Progenitor cell of endocrine pancreas (in vitro differentiated cells): ENCODE results near the gene FAM83F. TPM values are rescaled to one million over a fixed set of nuclear protein-coding genes. Genes with fewer than 3 reads are reported as not detected.

Experiments
- DNase-seq: peaks from one replicate; pipeline ENCODE4 v3.0.0; 2021; ENCODE audit warnings: low spot score; ENCODE audit not compliant: unreplicated experiment
- H3K27ac Mint-ChIP-seq: 2 replicates; pipeline ENCODE4 v1.8.0; 2021; ENCODE audit warnings: mild to moderate bottlenecking, moderate library complexity, mixed read lengths
- H3K27me3 Mint-ChIP-seq: 2 replicates; pipeline ENCODE4 v1.8.0; 2021; ENCODE audit warnings: mixed read lengths
- H3K36me3 Mint-ChIP-seq: 2 replicates; pipeline ENCODE4 v1.8.0; 2022; ENCODE audit warnings: mixed read lengths; ENCODE audit not compliant: insufficient read depth
- H3K4me1 Mint-ChIP-seq: 2 replicates; pipeline ENCODE4 v1.8.0; 2021; ENCODE audit warnings: low read depth, mixed read lengths
- H3K4me3 Mint-ChIP-seq: 2 replicates; pipeline ENCODE4 v1.8.0; 2021; ENCODE audit warnings: low read depth, mild to moderate bottlenecking, moderate library complexity, mixed read lengths
- H3K9me3 Mint-ChIP-seq: 2 replicates; pipeline ENCODE4 v1.8.0; 2021; ENCODE audit warnings: low read depth, mixed read lengths
- CTCF ChIP-seq: fragments of 200-600 bp; sonication (generic); IDR thresholded peaks from one replicate; pipeline ENCODE4 v1.5.0; 2021; ENCODE audit warnings: antibody characterized with exemption, mild to moderate bottlenecking; ENCODE audit not compliant: unreplicated experiment
- total RNA-seq: library from RNA; stranded (reverse); gene quantifications from 2 replicates; pipeline ENCODE4 v1.2.1, GENCODE V29; 2021

Gene FAM83F
- total RNA-seq, 1 donor from 2014 or later = 19.8 TPM

GRCh38 chr22:40058265-40058664 is 63.5 kb downstream of the FAM83F start:
- H3K4me1 Mint-ChIP-seq = peaks cover 22% of the 10 kb centered on the region
- H3K36me3 Mint-ChIP-seq = no peaks in the 10 kb centered on the region
- H3K27ac Mint-ChIP-seq = no peak overlapping the region
- no peak for DNase-seq
- H3K4me3 Mint-ChIP-seq = no peak overlapping the region
- H3K27me3 Mint-ChIP-seq = no peaks in the 10 kb centered on the region
- no peaks in the 10 kb centered on the region for H3K9me3 Mint-ChIP-seq
- TF ChIP-seq CTCF = no peak

GRCh38 chr22:40065981-40066380 is 71.2 kb downstream of the FAM83F start:
- no peak for TF ChIP-seq CTCF
- peaks cover 6% of the 10 kb centered on the region for H3K4me1 Mint-ChIP-seq
- H3K9me3 Mint-ChIP-seq = no peaks in the 10 kb centered on the region
- no peaks in the 10 kb centered on the region for H3K27me3 Mint-ChIP-seq
- no peak overlapping the region for H3K4me3 Mint-ChIP-seq
- no peak overlapping the region for H3K27ac Mint-ChIP-seq
- no peak for DNase-seq
- H3K36me3 Mint-ChIP-seq = no peaks in the 10 kb centered on the region

- no peak for TF ChIP-seq CTCF
- H3K36me3 Mint-ChIP-seq = no peaks in the 10 kb centered on the region
- H3K4me3 Mint-ChIP-seq = no peak overlapping the region
- no peak for DNase-seq
- H3K4me1 Mint-ChIP-seq = peaks cover 8% of the 10 kb centered on the region
- H3K9me3 Mint-ChIP-seq = no peaks in the 10 kb centered on the region
- no peaks in the 10 kb centered on the region for H3K27me3 Mint-ChIP-seq
- H3K27ac Mint-ChIP-seq = no peak overlapping the region
Observed at GRCh38 chr22:40067639-40068038, 72.9 kb downstream of the FAM83F start.

- DNase-seq = no peak
- TF ChIP-seq CTCF = no peak
- Mint-ChIP-seq H3K4me1 (peaks cover 4% of the 10 kb centered on the region), H3K27me3 (no peaks in the 10 kb centered on the region), H3K36me3 (no peaks in the 10 kb centered on the region), H3K27ac (no peak overlapping the region), H3K4me3 (no peak overlapping the region), H3K9me3 (no peaks in the 10 kb centered on the region)
Observed at GRCh38 chr22:40070701-40071100, 75.9 kb downstream of the FAM83F start.

- Mint-ChIP-seq H3K4me1 (peaks cover 4% of the 10 kb centered on the region), H3K36me3 (no peaks in the 10 kb centered on the region), H3K27ac (no peak overlapping the region), H3K4me3 (no peak overlapping the region), H3K9me3 (no peaks in the 10 kb centered on the region), H3K27me3 (no peaks in the 10 kb centered on the region)
- TF ChIP-seq CTCF = no peak
- no peak for DNase-seq
Observed at GRCh38 chr22:40071720-40072119, 77.0 kb downstream of the FAM83F start.
